PFSK-1 (cell line): ENCODE results near the gene CARMIL1.

Source experiments
- POLR2AphosphoS5 ChIP-seq: IDR thresholded peaks from 2 replicates; pipeline ENCODE4 v1.6.1; 2012; ENCODE audit warnings: low read depth, mild to moderate bottlenecking, control low read depth, low read length, moderate library complexity
- REST ChIP-seq, 2 experiments: IDR thresholded peaks; 2 replicates each; pipeline versions ENCODE4 v1.6.1 to v1.8.0; 2011 to 2012; ENCODE audit warnings: low read depth in 2 of 2, low read length in 2 of 2, control low read depth in 1 of 2, inconsistent platforms in 1 of 2, mild to moderate bottlenecking in 1 of 2, moderate library complexity in 1 of 2; ENCODE audit not compliant: insufficient read depth in 1 of 2
- SIN3A ChIP-seq: IDR thresholded peaks from 2 replicates; pipeline ENCODE4 v1.6.1; 2012; ENCODE audit warnings: mild to moderate bottlenecking, low read length, moderate library complexity, borderline replicate concordance; ENCODE audit not compliant: insufficient read depth
- TAF1 ChIP-seq: IDR thresholded peaks from 2 replicates; pipeline ENCODE4 v1.6.1; 2012; ENCODE audit warnings: low read length, control low read depth, borderline replicate concordance; ENCODE audit not compliant: insufficient read depth

- TF ChIP-seq POLR2AphosphoS5 (no peak), REST (IDR thresholded peaks at IDR 0.05; ENCODE audit: insufficient read depth in 1 of 2, low read depth in 2 of 2, low read length in 2 of 2) (no peak), SIN3A (no peak), TAF1 (no peak)
Observed at GRCh38 chr6:25381077-25381476, 101.9 kb downstream of the CARMIL1 start.
